Natural killer cell treated with Interleukin-12 subunit alpha and Interleukin-12 subunit beta and Interleukin-15 and Interleukin-18, amount 100 ng/mL, for 72 hours (primary cell): ENCODE data around the gene FUT6. TPM values are rescaled to one million over a fixed set of nuclear protein-coding genes. Genes with fewer than 3 reads are reported as not detected.
A peak's percentile ranks its signal among the peaks of the same experiment; 100 is the strongest.

ENCODE experiments used
- ATAC-seq, 2 donors: fragments of 150-1000 bp; cut with Tn5 transposase in 1 of 2; sonication (Bioruptor Pico), chemical (Tn5 transposase) in 1 of 2; 2 replicates each; pipeline ENCODE4 v1.10.0; 2021
- DNase-seq: peaks from one replicate; pipeline ENCODE4 v3.0.0; 2022; ENCODE audit warnings: low spot score
- H3K27ac Mint-ChIP-seq, 2 donors: 1 replicate in 1 of 2; 2 replicates in 1 of 2; pipeline ENCODE4 v1.8.0; 2022; ENCODE audit warnings: mixed read lengths in 2 of 2, mild to moderate bottlenecking in 1 of 2, moderate library complexity in 1 of 2
- H3K27me3 Mint-ChIP-seq, 2 donors: 1 replicate in 1 of 2; 2 replicates in 1 of 2; pipeline ENCODE4 v1.8.0; 2022; ENCODE audit warnings: mixed read lengths in 2 of 2
- H3K36me3 Mint-ChIP-seq: one replicate; pipeline ENCODE4 v1.8.0; 2022; ENCODE audit warnings: mixed read lengths
- H3K4me1 Mint-ChIP-seq, 2 donors: 1 replicate in 1 of 2; 2 replicates in 1 of 2; pipeline ENCODE4 v1.8.0; 2022; ENCODE audit warnings: low read depth in 2 of 2, mixed read lengths in 2 of 2, mild to moderate bottlenecking in 1 of 2
- H3K4me3 Mint-ChIP-seq: one replicate; pipeline ENCODE4 v1.8.0; 2022; ENCODE audit warnings: mixed read lengths
- H3K9me3 Mint-ChIP-seq: 2 replicates; pipeline ENCODE4 v1.8.0; 2022; ENCODE audit warnings: mixed read lengths
- total RNA-seq, 2 donors: library from RNA; stranded (reverse); gene quantifications; one replicate each; pipeline ENCODE4 v1.2.3, GENCODE V29; 2022

Gene FUT6
- total RNA-seq, 2 donors from 2014 or later = not detected

DNA sequence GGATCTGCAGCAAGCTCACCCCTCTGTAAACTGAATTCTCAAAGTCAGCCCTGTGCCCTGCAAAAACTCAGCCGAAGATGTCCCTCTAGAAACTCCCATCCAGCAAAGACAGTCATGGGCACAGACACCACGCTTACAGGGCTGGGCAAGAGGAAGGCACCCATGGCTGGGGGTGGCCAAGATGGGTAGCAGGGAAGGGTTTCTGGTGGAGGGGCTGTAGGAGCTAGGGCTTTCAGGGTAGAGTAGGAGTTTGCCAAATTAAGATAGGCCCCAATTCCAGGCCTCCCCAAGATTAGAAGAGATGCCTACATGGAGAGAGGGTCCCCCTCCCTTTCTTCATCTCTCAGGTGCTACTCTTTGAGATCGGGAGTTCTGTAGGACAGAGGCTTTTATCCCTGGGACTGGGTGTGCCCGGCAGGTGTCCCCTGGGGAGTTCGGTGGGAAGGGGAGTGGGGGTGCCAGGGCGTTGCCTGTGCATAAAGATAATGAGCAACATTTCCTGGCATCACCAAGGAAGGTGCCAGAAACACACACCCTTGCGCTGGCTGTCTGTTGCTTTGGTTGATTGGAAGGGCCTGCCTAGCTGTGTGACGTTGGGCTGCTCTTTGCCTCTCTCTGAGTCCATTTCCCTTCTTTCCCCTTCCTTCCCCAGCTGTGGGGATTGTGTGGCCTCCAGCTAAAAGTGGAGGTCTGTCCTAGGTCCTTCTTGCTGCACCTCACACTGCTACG is 25.2 kb downstream of the FUT6 start:
- ATAC-seq (no peak), DNase-seq (no peak)
- Mint-ChIP-seq H3K9me3 (no peaks in the 10 kb centered on the region), H3K27me3 (peaks cover 15 to 26% of the 10 kb centered on the region in 2 donors), H3K36me3 (no peaks in the 10 kb centered on the region), H3K4me3 (no peak overlapping the region), H3K27ac (no peak overlapping the region), H3K4me1 (no peaks in the 10 kb centered on the region)

- Mint-ChIP-seq H3K9me3 (no peaks in the 10 kb centered on the region), H3K4me1 (no peaks in the 10 kb centered on the region), H3K36me3 (no peaks in the 10 kb centered on the region), H3K27me3 (peaks cover 2 to 5% of the 10 kb centered on the region in 2 donors), H3K4me3 (no peak overlapping the region), H3K27ac (no peak overlapping the region)
- ATAC-seq (no peak), DNase-seq (no peak)
Observed at GRCh38 chr19:5811117-5811516, 28.4 kb downstream of the FUT6 start.

DNA sequence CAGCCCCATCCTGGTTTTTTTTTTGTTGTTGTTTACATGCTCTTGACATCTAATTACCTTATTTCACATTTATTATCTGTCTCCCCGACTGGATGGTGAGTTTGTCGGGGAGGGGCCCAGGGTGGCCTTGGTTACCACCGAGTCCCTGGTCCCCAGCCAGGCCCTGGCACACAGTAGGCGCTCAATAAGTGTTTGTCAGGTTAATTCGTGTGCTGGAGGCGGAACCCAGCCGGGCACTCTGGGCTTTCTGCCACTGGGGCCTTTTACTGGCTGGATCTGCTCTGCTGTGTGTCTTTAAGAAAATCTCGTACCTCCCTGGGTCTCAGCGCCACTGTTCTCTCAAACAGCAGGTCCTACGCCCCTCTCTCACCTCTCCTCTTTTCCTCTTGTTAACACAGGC is 30.0 kb downstream of the FUT6 start:
- H3K4me1 Mint-ChIP-seq = peaks cover 0 to under 1% of the 10 kb centered on the region in 2 donors
- no peaks in the 10 kb centered on the region for H3K9me3 Mint-ChIP-seq
- ATAC-seq (no peak), DNase-seq (no peak)
- H3K27ac Mint-ChIP-seq = no peak overlapping the region
- H3K27me3 Mint-ChIP-seq = peaks cover 0 to 5% of the 10 kb centered on the region in 2 donors
- no peaks in the 10 kb centered on the region for H3K36me3 Mint-ChIP-seq
- no peak overlapping the region for H3K4me3 Mint-ChIP-seq

GRCh38 chr19:5809053-5809452 is 30.4 kb downstream of the FUT6 start:
- ATAC-seq (no peak), DNase-seq (no peak)
- peaks cover 0 to 5% of the 10 kb centered on the region in 2 donors for H3K27me3 Mint-ChIP-seq
- H3K27ac Mint-ChIP-seq = no peak overlapping the region
- no peak overlapping the region for H3K4me3 Mint-ChIP-seq
- H3K9me3 Mint-ChIP-seq = no peaks in the 10 kb centered on the region
- no peaks in the 10 kb centered on the region for H3K36me3 Mint-ChIP-seq
- H3K4me1 Mint-ChIP-seq = peaks cover 4 to 5% of the 10 kb centered on the region in 2 donors

DNA sequence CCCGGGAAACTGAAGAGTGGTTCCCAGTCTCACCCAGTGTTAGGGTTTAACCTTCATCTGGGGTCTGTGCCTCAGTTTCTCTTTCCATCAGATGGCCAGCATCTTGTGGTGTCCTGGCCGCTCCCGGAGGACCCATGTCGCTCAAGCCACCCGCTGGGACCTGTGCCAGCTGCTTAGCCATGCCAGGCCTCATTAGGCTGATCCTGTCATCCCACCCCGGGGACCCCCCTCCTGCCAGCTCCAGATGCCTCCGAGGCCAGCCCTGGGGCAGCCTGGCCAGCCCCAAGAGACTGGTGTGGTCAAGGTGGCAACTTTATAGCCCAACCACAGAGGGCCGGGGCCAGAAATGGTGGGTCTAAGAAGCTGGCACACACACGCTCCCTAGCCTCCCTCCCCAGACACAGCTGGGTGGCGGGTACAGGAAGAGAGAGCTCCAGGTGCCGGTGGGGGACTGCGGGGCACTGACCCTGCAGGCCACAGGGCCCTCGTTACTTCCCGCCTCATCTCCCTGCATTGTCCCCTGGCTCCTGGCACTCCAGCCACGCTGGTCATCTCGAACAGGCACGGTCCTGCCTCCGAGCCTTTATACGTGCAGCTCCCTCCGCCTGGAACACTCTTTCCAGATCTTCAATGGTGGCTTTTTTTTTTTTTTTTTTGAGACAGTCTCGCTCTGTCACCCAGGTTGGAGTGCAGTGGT is 31.2 kb downstream of the FUT6 start:
- DNase-seq = no peak

DNA sequence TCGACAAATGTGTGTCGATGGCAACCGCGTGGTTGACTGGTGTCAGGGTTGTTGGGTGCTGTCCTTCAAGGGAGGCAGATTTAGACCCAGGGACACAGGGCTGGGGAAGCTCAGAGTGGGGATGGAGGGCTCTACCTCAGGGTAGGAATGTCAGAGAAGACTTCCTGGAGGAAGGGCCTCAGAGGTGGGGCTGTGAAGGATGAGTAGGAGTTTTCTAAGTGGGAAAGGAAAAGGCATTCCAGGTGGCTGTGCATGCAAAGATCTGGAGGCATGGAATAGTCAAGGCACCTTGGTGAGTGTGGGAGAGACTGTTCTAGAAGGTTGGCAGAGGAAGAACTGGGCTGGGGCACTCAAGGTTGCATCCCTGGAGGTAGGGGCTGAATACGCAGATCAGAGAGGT is 32.6 kb downstream of the FUT6 start:
- Mint-ChIP-seq H3K36me3 (no peaks in the 10 kb centered on the region), H3K4me3 (no peak overlapping the region)
- no peak for DNase-seq

More for the DNA sequence above, 31.2 kb downstream of the FUT6 start:
- Mint-ChIP-seq H3K27me3 (peaks cover 0 to 5% of the 10 kb centered on the region in 2 donors), H3K27ac (no peak overlapping the region), H3K9me3 (no peaks in the 10 kb centered on the region), H3K4me1 (peaks cover 10% of the 10 kb centered on the region in 2 donors), H3K4me3 (no peak overlapping the region), H3K36me3 (no peaks in the 10 kb centered on the region)
- no peak for ATAC-seq

GRCh38 chr19:5806133-5806489 is 33.4 kb downstream of the FUT6 start:
- Mint-ChIP-seq H3K4me3 (no peak overlapping the region), H3K36me3 (no peaks in the 10 kb centered on the region), H3K9me3 (no peaks in the 10 kb centered on the region), H3K27ac (no peak overlapping the region), H3K4me1 (peaks cover 14 to 17% of the 10 kb centered on the region in 2 donors), H3K27me3 (peaks cover 13 to 14% of the 10 kb centered on the region in 2 donors)
- no peak for DNase-seq
- no peak for ATAC-seq

More for the DNA sequence above, 32.6 kb downstream of the FUT6 start:
- Mint-ChIP-seq H3K27me3 (peaks cover 10 to 11% of the 10 kb centered on the region in 2 donors), H3K27ac (no peak overlapping the region), H3K4me1 (peaks cover 11 to 15% of the 10 kb centered on the region in 2 donors), H3K9me3 (no peaks in the 10 kb centered on the region)
- ATAC-seq = no peak

DNA sequence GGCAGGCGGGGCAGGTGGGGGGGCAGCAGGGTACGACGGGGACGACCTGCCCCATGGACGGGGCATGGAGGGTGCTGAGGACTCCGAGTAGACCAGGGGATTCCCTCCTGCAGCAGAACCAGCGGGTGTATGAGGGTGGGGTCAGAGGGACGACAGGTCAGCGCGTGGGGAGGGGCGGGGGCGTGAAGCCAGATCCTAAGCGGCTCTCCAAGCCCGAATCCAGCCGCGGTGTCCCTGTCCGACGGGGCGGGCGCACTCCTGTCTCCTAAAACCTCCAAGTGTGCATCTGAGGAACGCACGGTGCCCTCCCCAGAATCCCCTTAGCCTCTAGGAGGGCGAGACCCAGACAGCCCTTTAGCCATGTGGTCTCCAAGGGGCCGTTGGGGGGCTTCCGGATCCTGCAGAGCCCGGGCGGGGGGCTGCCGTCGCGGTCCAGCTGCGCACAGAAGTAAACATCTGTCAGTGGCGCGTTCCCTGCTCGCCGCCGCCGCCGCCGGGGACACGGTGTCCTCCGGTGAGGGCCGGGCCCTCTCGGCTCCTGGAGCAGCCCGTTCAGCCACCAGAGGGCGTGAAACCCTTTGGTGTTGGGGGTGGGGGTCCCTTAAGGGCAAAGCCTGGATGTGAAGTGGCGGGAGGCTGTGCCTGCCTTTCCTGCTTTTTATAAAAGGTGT is 33.9 kb downstream of the FUT6 start:
- Mint-ChIP-seq H3K27me3 (peaks cover 14% of the 10 kb centered on the region in 2 donors), H3K4me3 (no peak overlapping the region), H3K36me3 (no peaks in the 10 kb centered on the region), H3K4me1 (peaks cover 14 to 17% of the 10 kb centered on the region in 2 donors), H3K9me3 (no peaks in the 10 kb centered on the region), H3K27ac (no peak overlapping the region)
- DNase-seq (no peak), ATAC-seq (no peak)

DNA sequence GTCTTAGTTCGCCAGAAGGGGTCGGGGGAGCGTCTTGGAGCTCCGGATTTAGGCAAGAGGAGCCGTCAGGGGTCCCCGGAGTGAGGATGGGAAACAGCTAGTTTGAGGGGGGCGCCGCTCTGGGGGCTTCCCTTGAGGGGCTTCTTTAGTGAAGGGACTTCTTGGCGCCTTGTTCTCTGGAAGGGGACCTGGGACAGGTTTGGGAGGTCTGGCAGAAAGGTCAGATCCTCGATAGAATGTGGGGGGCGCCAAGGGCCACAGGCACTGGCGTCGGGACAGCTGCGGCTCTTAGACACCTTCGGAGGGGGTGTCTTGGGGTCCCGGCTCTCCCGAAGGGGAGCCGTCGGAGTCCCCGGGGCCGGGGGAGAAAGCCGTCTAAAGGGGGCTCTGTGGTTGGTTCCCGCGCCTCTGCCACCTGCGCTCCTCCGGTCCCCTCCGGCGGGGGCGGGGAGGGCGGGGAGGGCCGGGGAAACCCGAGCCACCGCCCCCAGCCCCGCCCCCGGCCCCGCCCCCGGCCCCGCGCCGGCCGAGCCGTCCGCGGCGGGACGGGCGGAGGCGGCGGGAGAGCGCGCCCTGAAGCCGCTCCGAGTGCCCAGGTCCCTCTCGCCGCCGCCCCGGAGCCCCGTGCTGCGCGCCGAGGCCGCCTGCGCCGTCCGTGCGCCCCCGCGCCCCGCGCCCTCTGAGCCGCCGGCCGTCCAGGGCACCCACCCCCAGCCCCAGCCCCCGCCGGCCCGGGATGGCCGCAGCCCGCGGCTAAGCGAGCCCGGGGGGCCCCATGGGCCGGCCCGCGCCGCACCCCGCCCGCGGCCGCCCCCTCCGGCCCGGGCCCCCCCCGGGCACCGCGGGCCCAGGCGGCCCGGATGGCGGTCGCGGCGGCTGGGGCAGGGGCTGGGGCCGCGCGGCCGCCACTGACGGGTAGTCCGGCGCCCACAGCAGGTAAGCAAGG is 34.7 kb downstream of the FUT6 start, which contains the start of gene NRTN:
NRTN (plus strand) TSS at position 552 of the 946 bp plus-strand sequence. CDS start 19,099 bp downstream, outside the sequence.
- H3K27ac Mint-ChIP-seq = no peak within 1 kb of the TSS
- no peaks in the 10 kb centered on the region for H3K9me3 Mint-ChIP-seq
- H3K27me3 Mint-ChIP-seq = peaks cover 14 to 16% of the 10 kb centered on the region in 2 donors
- H3K4me3 Mint-ChIP-seq = peak within 1 kb of the TSS; percentile 53
- H3K36me3 Mint-ChIP-seq = no peaks in the 10 kb centered on the region
- ATAC-seq (peak; percentile 18 to 62), DNase-seq (no peak)
- H3K4me1 Mint-ChIP-seq = peaks cover 14 to 17% of the 10 kb centered on the region in 2 donors

DNA sequence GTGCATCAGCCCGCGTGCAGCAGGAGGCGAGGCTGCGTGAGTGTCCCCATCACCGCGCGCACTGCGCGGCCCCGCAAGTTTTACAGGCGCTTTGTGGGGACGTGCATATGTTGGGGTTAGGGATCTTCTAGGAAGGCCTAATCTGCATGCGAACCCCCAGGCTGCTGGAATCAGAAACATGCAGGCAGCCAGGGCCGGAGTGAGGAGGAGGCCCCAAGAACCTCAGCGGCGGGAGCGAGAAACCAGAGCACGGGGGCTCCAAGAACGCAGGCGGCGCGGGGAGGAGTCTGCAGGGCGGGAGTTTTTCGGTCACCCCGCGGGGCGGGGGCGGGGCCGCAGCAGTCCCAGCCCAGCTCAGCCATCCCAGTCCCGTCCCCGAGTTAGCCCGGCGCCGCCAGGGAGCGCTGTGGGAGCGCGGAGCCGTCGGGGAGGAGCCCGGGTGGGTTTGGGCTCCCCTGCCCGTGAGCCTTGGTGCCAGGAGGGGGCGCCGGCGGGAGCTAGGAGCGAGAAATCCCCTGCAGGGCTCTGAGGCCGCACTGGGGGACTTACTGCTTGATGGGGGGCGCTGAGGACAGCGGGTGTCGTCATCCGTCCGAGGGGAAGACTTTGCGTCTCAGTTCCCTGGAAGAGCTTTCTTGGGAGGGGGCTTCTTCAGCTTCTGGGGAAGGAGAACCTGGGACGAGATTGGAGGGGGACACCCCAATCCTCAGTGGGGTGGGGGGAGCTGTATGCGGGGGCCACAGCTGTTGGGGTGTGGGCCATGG is 35.6 kb downstream of the FUT6 start:
- Mint-ChIP-seq H3K36me3 (no peaks in the 10 kb centered on the region), H3K4me1 (peaks cover 14 to 17% of the 10 kb centered on the region in 2 donors), H3K27ac (no peak overlapping the region), H3K27me3 (peaks cover 22 to 23% of the 10 kb centered on the region in 2 donors), H3K9me3 (no peaks in the 10 kb centered on the region), H3K4me3 (peak overlapping the region; percentile 53)
- ATAC-seq = peak; percentile 95 to 96
- DNase-seq = peak; percentile 92

DNA sequence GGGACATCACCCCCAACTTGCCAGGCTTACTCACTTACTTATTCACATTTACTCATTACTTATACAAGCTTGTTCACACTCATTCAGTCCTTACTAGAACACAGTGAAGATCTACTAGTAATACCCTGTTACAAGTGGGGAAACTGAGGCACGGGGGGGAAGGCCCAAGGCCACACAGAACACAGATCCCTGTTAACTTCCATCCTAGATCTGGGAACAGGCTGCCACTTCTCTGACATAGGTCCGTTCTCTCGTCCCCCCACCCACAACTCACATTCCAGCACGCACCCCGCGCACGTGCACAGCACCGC is 36.1 kb downstream of the FUT6 start:
- ATAC-seq (no peak), DNase-seq (no peak)
- peaks cover 24 to 26% of the 10 kb centered on the region in 2 donors for H3K27me3 Mint-ChIP-seq
- H3K36me3 Mint-ChIP-seq = no peaks in the 10 kb centered on the region
- H3K9me3 Mint-ChIP-seq = no peaks in the 10 kb centered on the region
- H3K4me1 Mint-ChIP-seq = peaks cover 14 to 17% of the 10 kb centered on the region in 2 donors
- no peak overlapping the region for H3K27ac Mint-ChIP-seq
- peak overlapping the region; percentile 53 for H3K4me3 Mint-ChIP-seq

GRCh38 chr19:5801796-5802619 is 37.5 kb downstream of the FUT6 start:
- Mint-ChIP-seq H3K4me3 (no peak overlapping the region), H3K4me1 (peaks cover 14 to 17% of the 10 kb centered on the region in 2 donors), H3K27me3 (peaks cover 22 to 26% of the 10 kb centered on the region in 2 donors), H3K36me3 (no peaks in the 10 kb centered on the region), H3K27ac (no peak overlapping the region), H3K9me3 (no peaks in the 10 kb centered on the region)
- ATAC-seq (no peak), DNase-seq (no peak)
